AG10803 (cell line): ENCODE results near the gene PRPF19.

Experiments used
- DNase-seq: peaks from one replicate; pipeline ENCODE4 v3.0.0; 2010; ENCODE audit warnings: low read depth
- H3K4me3 ChIP-seq: 2 replicates; pipeline ENCODE4 v1.5.1; 2011; ENCODE audit warnings: mild to moderate bottlenecking, low read length, control low read depth
- TF ChIP-seq, protein P1 (sequence below): conservative IDR thresholded peaks from 2 replicates; pipeline ENCODE4 v1.5.1; 2011; ENCODE audit warnings: mild to moderate bottlenecking, low read length, control low read depth, inconsistent platforms

The PRPF19 gene

DNA sequence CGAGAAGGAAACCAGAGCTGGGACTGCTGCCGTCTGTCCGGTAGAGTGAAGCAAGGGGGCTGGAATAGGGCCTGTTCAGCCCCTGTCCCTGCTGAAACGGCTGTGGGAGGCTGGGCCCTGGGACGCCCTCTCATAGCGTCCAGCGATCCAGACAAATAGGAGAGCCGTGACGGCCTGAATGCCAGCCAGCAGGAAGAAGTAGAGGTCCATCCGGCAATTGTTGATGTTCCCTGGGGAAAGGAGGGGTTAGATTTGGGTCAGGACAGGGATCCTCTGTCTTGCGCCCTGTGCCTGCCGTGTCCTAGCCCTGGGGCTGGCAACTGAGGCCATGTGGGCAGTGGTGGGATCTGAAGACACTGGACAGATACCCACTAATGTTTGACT, 30.8 kb upstream of the PRPF19 start:
- no peak overlapping the region for H3K4me3 ChIP-seq
- no peak for DNase-seq
- TF ChIP-seq, protein P1, sequence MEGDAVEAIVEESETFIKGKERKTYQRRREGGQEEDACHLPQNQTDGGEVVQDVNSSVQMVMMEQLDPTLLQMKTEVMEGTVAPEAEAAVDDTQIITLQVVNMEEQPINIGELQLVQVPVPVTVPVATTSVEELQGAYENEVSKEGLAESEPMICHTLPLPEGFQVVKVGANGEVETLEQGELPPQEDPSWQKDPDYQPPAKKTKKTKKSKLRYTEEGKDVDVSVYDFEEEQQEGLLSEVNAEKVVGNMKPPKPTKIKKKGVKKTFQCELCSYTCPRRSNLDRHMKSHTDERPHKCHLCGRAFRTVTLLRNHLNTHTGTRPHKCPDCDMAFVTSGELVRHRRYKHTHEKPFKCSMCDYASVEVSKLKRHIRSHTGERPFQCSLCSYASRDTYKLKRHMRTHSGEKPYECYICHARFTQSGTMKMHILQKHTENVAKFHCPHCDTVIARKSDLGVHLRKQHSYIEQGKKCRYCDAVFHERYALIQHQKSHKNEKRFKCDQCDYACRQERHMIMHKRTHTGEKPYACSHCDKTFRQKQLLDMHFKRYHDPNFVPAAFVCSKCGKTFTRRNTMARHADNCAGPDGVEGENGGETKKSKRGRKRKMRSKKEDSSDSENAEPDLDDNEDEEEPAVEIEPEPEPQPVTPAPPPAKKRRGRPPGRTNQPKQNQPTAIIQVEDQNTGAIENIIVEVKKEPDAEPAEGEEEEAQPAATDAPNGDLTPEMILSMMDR = no peak

DNA sequence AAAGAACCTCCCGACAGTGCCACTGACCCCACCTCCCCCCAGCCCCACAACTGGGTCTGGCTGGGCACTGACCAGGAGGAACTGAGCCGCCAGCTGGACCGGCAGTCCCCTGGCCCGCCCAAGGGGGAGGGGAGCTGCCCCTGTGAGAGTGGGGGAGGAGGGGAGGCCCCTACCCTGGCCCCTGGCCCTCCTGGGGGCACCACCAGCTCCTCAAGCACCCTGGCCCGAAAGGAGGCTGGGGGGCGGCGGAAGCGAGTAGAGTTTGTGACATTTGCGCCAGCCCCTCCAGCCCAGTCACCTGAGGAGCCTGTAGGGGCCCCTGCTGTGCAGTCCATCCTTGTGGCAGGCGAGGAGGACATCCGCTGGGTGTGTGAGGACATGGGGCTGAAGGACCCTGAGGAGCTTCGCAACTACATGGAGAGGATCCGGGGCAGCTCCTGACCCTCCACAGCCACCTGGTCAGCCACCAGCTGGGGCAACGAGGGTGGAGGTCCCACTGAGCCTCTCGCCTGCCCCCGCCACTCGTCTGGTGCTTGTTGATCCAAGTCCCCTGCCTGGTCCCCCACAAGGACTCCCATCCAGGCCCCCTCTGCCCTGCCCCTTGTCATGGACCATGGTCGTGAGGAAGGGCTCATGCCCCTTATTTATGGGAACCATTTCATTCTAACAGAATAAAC, 30.2 kb upstream of the PRPF19 start:
- no peak for DNase-seq
- TF ChIP-seq, protein P1 = no peak
- no peak overlapping the region for H3K4me3 ChIP-seq

DNA sequence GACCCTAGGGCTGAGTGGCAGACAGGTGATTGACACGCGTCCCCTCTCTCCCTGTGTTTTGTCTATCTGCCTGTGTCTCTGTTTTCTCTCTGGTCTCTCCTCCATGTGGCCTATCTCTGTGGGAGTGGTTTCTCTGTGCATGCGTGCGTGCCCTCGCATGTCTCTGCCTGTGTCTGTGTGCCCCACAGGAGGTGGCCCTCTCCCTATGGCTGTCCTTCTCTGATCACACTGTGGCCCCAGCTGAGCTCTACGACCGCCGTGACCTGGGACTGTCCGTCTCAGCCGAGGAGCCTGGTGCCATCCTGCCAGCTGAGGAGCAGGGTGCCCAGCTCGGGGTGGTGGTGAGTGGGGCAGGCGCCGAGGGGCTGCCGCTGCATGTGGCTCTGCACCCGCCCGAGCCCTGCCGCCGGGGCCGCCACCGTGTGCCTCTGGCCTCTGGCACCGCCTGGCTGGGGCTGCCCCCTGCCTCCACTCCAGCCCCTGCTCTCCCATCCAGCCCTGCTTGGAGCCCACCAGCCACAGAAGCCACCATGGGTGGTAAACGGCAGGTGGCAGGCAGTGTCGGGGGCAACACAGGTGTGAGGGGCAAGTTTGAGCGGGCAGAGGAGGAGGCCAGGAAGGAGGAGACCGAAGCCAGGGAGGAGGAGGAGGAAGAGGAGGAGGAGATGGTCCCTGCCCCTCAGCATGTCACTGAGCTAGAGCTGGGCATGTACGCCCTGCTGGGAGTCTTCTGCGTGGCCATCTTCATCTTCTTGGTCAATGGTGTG, 29.5 kb upstream of the PRPF19 start:
- no peak for DNase-seq
- H3K4me3 ChIP-seq = no peak overlapping the region
- TF ChIP-seq, protein P1 = no peak

DNA sequence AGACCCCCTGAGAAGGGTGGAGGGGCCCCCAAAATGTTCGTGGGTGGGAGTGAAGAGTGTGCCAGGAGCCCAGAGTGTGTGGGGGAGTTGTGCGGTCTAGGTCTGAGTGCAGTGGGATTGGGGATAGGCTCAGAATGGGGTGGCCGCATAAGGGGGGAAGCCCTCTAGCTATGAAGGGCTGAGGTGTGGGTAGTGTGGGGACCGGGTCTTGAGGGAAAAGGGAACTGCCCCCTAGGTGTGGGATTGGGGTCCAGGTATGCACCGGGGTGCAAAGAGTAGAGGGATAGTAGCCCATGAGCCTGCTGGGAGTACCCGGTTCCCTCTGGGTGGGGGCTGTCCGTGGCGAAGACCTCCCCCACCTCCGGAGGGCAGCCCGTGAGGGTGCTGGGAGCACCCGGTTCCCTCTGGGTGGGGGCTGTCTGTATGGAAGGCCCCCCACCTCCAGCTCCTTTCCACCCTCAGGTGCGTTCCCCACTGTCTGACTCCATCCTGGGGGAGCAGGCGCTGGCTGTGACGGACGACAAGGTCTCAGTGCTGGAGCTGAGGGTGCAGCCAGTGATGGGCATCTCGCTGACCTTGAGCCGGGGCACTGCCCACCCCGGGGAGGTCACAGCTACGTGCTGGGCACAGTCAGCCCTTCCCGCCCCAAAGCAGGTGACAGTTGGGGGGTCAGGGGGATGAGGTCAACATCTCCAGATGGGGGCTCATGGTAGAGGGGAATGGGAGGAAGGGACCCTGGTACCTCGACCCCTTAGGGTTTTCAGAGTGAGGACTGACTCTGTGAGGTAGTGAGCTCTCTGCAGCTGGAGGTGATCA, 28.6 kb upstream of the PRPF19 start:
- TF ChIP-seq, protein P1 = no peak
- no peak for DNase-seq
- H3K4me3 ChIP-seq = no peak overlapping the region

DNA sequence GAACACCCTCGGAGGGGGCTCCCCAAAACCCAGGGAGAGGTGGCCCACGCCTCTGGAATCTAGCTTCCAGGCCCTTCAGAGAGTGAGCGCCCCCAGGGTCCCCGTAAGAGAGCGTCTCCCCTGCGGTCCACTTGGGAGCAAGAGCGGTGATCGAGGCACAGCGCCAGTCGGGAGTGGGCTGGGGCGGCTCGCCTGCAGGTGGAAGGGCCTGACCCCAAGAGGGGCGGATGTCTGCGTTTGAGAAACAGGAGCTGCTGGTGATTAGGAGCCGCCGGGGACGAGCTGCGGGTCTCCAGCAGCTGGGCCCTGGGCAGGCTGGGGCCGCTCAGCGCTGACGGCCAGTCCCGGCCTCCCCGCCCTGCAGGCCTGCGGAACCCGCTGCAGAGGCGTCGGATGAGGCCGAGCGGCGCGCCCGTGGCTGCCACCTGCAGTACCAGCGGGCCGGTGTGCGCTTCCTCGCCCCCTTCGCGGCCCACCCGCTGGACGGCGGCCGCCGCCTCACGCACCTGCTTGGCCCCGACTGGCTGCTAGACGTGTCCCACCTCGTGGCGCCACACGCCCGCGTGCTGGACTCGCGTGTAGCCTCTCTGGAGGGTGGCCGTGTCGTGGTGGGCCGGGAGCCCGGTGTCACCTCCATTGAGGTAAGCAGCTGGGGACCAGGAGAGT, 27.9 kb upstream of the PRPF19 start:
- TF ChIP-seq, protein P1 = no peak
- H3K4me3 ChIP-seq = no peak overlapping the region
- no peak for DNase-seq

DNA sequence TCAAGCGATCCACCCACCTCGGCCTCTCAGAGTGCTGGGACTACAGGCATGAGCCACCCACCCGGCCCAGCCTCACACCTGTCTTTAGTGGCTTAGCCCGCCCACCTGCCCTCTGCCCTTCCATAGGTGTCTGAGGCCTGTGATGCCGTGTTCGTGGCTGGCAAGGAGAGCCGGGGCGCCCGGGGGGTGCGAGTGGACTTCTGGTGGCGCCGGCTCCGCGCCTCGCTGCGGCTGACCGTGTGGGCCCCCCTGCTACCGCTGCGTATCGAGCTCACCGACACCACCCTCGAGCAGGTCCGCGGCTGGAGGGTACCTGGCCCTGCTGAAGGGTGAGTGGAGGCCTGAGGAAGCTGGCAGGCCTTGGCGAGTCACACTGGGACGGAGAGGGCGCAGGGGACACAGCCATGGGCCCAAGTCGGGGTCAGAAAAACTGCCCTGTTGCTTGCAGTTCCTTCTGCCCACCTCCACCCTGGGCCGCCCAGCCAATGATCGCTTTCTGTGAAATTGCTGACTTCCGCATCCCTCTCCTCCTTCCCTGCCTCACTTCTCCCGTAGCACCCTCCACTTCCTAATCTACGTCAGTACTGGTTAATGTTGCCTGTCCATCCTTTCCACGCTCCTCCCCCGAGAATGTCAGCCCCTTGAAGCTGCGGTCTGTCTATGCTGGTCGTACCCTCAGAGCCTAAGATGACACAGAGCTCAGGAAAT, 27.2 kb upstream of the PRPF19 start:
- no peak for DNase-seq
- TF ChIP-seq, protein P1 = no peak
- H3K4me3 ChIP-seq = no peak overlapping the region
